ENCODE data around the gene MAP7. TPM values are rescaled to one million over a fixed set of nuclear protein-coding genes. Genes with fewer than 3 reads are reported as not detected.
A peak's percentile ranks its signal among the peaks of the same experiment; 100 is the strongest.

MAP7 gene
- total RNA-seq, 2 experiments from 2014 or later = 1.1 to 1.3 TPM

DNA sequence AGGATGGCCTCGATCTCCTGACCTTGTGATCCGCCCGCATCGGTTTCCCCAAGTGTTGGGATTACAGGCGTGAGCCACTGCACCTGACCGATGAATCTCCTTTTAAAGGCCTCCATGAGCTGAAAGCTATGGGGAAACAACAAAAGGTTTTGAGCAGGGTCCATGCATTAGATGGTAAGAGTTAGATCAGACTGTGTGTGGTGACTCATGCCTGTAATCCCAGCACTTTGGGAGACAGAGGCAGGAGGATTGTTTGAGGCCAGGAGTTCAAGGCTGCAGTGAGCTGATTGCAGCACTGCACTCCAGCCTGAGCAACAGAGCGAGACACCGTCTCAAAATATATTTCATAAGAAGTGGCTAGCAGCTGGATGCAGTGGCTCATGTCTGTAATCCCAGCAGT, 219.6 kb downstream of the MAP7 start:
- no peaks in the 10 kb centered on the region for H3K9me3 Mint-ChIP-seq
- CTCF ChIA-PET = interaction anchor here (0.7 kb wide), 2 partner anchors 283 to 467 kb away, joined by 3 to 4 read pairs; no protein-coding TSS in a partner anchor
- H3K4me1 Mint-ChIP-seq (ENCODE audit: low read depth) = no peaks in the 10 kb centered on the region
- H3K36me3 Mint-ChIP-seq (ENCODE audit: low read depth) = no peaks in the 10 kb centered on the region
- no peak for DNase-seq
- intact Hi-C loops (cut with micrococcal nuclease) = no loop called here
- H3K27me3 Mint-ChIP-seq (ENCODE audit: low read depth) = no peaks in the 10 kb centered on the region
- H3K4me3 Mint-ChIP-seq = no peak overlapping the region
- H3K27ac Mint-ChIP-seq = no peak overlapping the region

DNA sequence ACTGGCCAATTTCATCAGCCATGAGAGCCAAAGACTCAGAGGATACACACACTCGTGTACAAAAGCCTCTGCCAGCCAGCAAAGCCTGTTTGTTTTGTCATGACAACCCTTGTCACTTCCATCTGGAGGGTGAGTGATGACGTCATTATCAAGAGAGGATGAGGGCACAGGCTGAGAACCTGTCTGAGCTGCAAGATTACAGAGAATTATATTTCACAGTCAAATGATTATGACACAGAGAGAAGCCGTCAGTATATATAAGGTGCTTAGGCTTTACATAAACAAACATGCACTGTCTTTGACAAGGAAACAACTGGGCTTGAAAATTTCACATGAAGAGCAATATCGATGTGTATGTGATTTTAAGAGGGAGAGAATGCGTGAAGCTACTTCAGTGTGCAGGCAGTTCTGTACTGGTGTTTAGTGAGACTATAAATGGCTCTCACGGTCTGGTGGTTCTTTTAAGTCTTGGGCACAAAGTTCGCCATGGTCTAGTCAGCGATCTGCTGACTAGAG, 224.1 kb downstream of the MAP7 start:
- intact Hi-C loops (cut with micrococcal nuclease) = no loop called here
- Mint-ChIP-seq H3K4me1 (ENCODE audit: low read depth) (no peaks in the 10 kb centered on the region), H3K27me3 (ENCODE audit: low read depth) (no peaks in the 10 kb centered on the region), H3K4me3 (no peak overlapping the region), H3K36me3 (ENCODE audit: low read depth) (no peaks in the 10 kb centered on the region), H3K27ac (no peak overlapping the region), H3K9me3 (no peaks in the 10 kb centered on the region)
- no peak for DNase-seq
- CTCF ChIA-PET = interaction anchor here (0.6 kb wide), 1 partner anchor 1741 kb away, joined by 3 read pairs; no protein-coding TSS in a partner anchor

DNA sequence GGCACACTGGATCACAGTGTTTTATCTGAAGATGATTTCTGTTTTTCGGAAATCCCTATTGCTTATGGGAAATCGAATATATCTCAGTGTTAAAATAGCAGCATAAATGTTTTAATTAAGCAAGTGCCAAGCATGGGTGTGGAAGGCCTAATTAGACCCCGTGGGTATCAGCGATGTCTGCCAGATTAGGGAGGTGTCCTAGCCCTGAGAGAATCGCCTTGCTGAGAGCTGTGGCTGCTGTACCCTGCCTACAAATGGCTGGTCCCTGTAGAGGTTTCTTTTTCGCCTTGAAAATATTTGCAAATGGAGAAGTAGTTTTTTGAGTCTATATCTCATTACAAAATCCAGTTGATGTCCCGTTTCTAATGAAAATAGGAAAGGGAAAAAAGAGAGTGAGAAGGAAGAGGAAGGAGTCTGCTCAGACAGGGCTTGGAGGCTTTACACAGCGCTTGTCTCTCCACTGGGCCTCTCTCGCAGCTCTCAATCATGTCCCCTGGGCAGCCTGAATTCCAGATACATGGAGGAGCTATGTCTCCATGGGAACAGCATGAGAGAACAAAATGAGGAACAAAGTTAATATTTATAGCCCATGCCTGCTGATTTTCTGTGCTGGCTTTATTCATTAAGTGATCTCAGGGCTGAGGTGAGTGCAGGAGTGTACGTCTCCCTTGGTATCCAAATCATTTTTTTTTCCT, 225.4 kb downstream of the MAP7 start:
- no peak overlapping the region for H3K27ac Mint-ChIP-seq
- CTCF ChIA-PET = interaction anchor here (0.6 kb wide), 1 partner anchor 863 kb away, joined by 3 read pairs; no protein-coding TSS in a partner anchor
- DNase-seq = no peak
- H3K27me3 Mint-ChIP-seq (ENCODE audit: low read depth) = no peaks in the 10 kb centered on the region
- H3K36me3 Mint-ChIP-seq (ENCODE audit: low read depth) = no peaks in the 10 kb centered on the region
- H3K4me3 Mint-ChIP-seq = no peak overlapping the region
- intact Hi-C loops (cut with micrococcal nuclease) = no loop called here
- no peaks in the 10 kb centered on the region for H3K9me3 Mint-ChIP-seq
- no peaks in the 10 kb centered on the region for H3K4me1 Mint-ChIP-seq (ENCODE audit: low read depth)

- Mint-ChIP-seq H3K4me3 (no peak overlapping the region), H3K36me3 (ENCODE audit: low read depth) (no peaks in the 10 kb centered on the region), H3K9me3 (no peaks in the 10 kb centered on the region), H3K27ac (no peak overlapping the region), H3K27me3 (ENCODE audit: low read depth) (no peaks in the 10 kb centered on the region), H3K4me1 (ENCODE audit: low read depth) (no peaks in the 10 kb centered on the region)
- intact Hi-C loops (cut with micrococcal nuclease) = no loop called here
- CTCF ChIA-PET = interaction anchor here (0.6 to 0.7 kb wide), 2 partner anchors 113 to 168 kb away, joined by 4 to 6 read pairs; no protein-coding TSS in a partner anchor
- no peak for DNase-seq
Measured at GRCh38 chr6:136323431-136324112, 226.7 kb downstream of the MAP7 start.

GRCh38 chr6:136319732-136320131, 230.5 kb downstream of the MAP7 start:
- H3K4me1 Mint-ChIP-seq (ENCODE audit: low read depth) = no peaks in the 10 kb centered on the region
- no peak overlapping the region for H3K4me3 Mint-ChIP-seq
- CTCF ChIA-PET = no interaction called here
- intact Hi-C loops (cut with micrococcal nuclease) = loop anchor here (10.0 kb wide), 1 partner anchor 285 kb away; no protein-coding TSS in a partner anchor
- no peak for DNase-seq
- H3K9me3 Mint-ChIP-seq = no peaks in the 10 kb centered on the region
- H3K27me3 Mint-ChIP-seq (ENCODE audit: low read depth) = no peaks in the 10 kb centered on the region
- no peak overlapping the region for H3K27ac Mint-ChIP-seq
- no peaks in the 10 kb centered on the region for H3K36me3 Mint-ChIP-seq (ENCODE audit: low read depth)

DNA sequence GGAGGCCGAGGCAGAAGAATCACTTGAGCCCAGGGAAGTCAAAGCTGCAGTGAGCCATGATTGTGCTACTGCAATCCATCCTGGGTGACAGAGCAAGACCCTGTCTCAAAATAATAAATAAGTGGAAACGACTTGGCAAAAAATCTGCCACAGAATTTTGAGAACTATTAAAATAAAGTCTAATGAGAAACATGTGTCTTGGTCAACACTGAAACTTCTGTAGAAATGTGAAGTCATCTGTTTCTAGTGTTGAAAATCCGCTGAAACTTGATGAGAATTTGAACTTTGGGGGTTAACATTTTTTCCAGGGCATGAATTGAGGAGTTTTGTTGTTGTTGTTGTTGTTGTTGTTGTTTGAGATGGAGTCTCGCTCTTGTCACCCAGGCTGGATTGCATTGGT, 231.5 kb downstream of the MAP7 start:
- no peaks in the 10 kb centered on the region for H3K36me3 Mint-ChIP-seq (ENCODE audit: low read depth)
- no peaks in the 10 kb centered on the region for H3K27me3 Mint-ChIP-seq (ENCODE audit: low read depth)
- intact Hi-C loops (cut with micrococcal nuclease) = loop anchor here (10.0 kb wide), 1 partner anchor 284 kb away; no protein-coding TSS in a partner anchor
- CTCF ChIA-PET = interaction anchor here (0.6 to 0.8 kb wide), 4 partner anchors 31 to 816 kb away, joined by 3 to 4 read pairs (median 3); no protein-coding TSS in a partner anchor
- H3K9me3 Mint-ChIP-seq = no peaks in the 10 kb centered on the region
- H3K4me3 Mint-ChIP-seq = no peak overlapping the region
- H3K4me1 Mint-ChIP-seq (ENCODE audit: low read depth) = no peaks in the 10 kb centered on the region
- no peak overlapping the region for H3K27ac Mint-ChIP-seq
- no peak for DNase-seq

DNA sequence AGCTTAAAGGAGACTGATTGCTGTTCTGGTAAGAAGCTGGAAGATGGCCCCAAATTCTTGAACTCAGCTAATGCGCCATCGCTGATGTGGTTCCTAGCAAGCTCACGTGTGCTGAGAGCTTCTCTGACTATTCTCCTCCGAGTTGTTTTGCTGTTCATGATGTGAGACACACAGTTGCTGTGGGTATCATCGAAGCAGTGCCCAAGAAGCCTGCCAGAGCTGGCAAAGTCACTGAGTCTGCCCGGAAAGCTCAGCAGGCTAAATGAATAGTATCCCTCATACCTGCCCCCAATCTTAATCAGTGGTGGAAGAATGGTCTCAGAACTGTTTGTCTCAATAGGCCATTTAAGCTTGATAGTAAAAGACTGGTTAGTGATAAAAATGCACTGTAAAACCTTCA, 232.3 kb downstream of the MAP7 start:
- CTCF ChIA-PET = interaction anchor here (0.5 to 1.8 kb wide), 11 partner anchors 17 to 822 kb away, joined by 3 to 11 read pairs (median 3); partner anchors contain the start of gene MAP7

DNA sequence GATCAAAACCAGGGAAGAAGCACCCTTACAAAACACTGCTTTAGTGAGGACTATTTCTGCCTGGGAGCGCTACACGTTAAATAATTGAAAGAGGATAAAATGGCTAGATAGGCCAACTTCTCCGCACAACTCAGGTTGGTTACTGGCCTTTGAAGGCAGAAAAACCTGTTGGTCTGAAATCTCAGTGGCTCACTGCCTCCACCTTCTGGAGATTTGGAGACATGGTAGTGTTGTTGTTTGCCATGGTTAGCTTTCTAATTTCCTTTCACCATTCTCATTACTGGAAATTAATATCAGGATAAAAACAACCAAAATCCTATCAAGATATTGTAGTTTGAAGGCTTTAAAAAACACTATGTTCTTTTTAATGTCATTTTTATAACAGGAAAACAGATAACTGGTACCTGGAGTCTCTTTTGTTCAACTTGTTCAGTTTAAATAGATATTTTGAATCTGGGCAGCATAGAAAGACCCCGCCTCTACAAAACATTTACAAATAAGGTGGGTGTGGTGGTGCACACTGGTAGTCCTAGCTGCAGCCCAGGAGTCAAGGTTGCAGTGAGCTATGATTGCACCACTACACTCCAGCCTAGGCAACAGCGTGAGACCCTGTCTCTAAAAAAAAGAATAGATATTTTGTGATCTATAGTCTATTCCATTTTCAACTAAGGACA, 233.1 kb downstream of the MAP7 start:
- Mint-ChIP-seq H3K27me3 (ENCODE audit: low read depth) (no peaks in the 10 kb centered on the region), H3K36me3 (ENCODE audit: low read depth) (no peaks in the 10 kb centered on the region), H3K27ac (no peak overlapping the region), H3K4me3 (no peak overlapping the region), H3K9me3 (no peaks in the 10 kb centered on the region), H3K4me1 (ENCODE audit: low read depth) (no peaks in the 10 kb centered on the region)
- CTCF ChIA-PET = interaction anchor here (0.5 to 1.8 kb wide), 13 partner anchors 14 to 1271 kb away, joined by 3 to 11 read pairs (median 4); partner anchors contain the start of genes MAP7 and MTFR2
- intact Hi-C loops (cut with micrococcal nuclease) = loop anchor here (1.0 to 10.0 kb wide), 8 partner anchors 28 to 866 kb away; partner anchors contain the start of genes BCLAF1 and MTFR2
- peak; percentile 77 for DNase-seq

More for the DNA sequence above, 232.3 kb downstream of the MAP7 start:
- H3K4me1 Mint-ChIP-seq (ENCODE audit: low read depth) = no peaks in the 10 kb centered on the region
- H3K27me3 Mint-ChIP-seq (ENCODE audit: low read depth) = no peaks in the 10 kb centered on the region
- no peak overlapping the region for H3K4me3 Mint-ChIP-seq
- intact Hi-C loops (cut with micrococcal nuclease) = loop anchor here (1.0 to 10.0 kb wide), 8 partner anchors 29 to 867 kb away; partner anchors contain the start of genes BCLAF1 and MTFR2
- no peak for DNase-seq
- no peak overlapping the region for H3K27ac Mint-ChIP-seq
- no peaks in the 10 kb centered on the region for H3K36me3 Mint-ChIP-seq (ENCODE audit: low read depth)
- no peaks in the 10 kb centered on the region for H3K9me3 Mint-ChIP-seq

- DNase-seq = no peak
- Mint-ChIP-seq H3K4me3 (no peak overlapping the region), H3K27ac (no peak overlapping the region), H3K36me3 (ENCODE audit: low read depth) (no peaks in the 10 kb centered on the region), H3K9me3 (no peaks in the 10 kb centered on the region), H3K4me1 (ENCODE audit: low read depth) (no peaks in the 10 kb centered on the region), H3K27me3 (ENCODE audit: low read depth) (no peaks in the 10 kb centered on the region)
- CTCF ChIA-PET = interaction anchor here (0.6 to 1.0 kb wide), 3 partner anchors 18 to 257 kb away, joined by 3 to 4 read pairs (median 3); no protein-coding TSS in a partner anchor
- intact Hi-C loops (cut with micrococcal nuclease) = loop anchor here (10.0 kb wide), 1 partner anchor 281 kb away; no protein-coding TSS in a partner anchor
Measured at GRCh38 chr6:136315594-136315993, 234.6 kb downstream of the MAP7 start.

- Mint-ChIP-seq H3K4me1 (ENCODE audit: low read depth) (no peaks in the 10 kb centered on the region), H3K36me3 (ENCODE audit: low read depth) (no peaks in the 10 kb centered on the region), H3K9me3 (no peaks in the 10 kb centered on the region), H3K4me3 (no peak overlapping the region), H3K27me3 (ENCODE audit: low read depth) (no peaks in the 10 kb centered on the region), H3K27ac (no peak overlapping the region)
- no peak for DNase-seq
- intact Hi-C loops (cut with micrococcal nuclease) = loop anchor here (10.0 kb wide), 1 partner anchor 278 kb away; no protein-coding TSS in a partner anchor
- CTCF ChIA-PET = interaction anchor here (1.0 kb wide), 1 partner anchor 87 kb away, joined by 3 read pairs; no protein-coding TSS in a partner anchor
Measured at GRCh38 chr6:136312975-136313374, 237.2 kb downstream of the MAP7 start.

DNA sequence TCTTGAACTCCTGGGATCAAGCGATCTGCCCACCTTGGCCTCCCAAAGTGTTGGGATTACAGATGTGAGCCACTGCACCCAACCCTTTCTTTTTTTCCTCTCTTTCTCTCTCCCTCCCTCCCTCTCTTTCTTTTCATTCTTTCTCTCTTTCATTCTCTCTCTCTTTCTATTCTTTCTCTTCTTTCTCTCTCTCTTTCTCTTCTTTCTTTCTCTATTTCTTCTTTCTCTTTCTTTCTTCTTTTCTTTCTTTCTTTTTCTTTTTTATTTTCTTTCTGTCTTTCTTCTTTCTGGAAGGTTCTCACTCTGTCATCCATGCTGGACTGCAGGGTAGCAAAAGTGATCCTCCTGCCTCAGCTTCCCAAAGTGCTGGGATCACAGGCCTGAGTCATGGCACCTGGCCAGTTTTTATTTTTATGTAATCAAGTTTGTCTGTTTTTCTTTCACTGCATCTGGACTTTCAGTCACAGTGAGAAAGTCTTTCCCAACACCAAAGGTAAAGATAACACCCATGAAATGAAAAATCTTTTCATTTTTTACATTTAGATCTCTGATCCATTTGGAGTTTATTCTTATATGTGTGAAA, 240.4 kb downstream of the MAP7 start:
- Mint-ChIP-seq H3K27me3 (ENCODE audit: low read depth) (no peaks in the 10 kb centered on the region), H3K36me3 (ENCODE audit: low read depth) (no peaks in the 10 kb centered on the region), H3K9me3 (no peaks in the 10 kb centered on the region), H3K27ac (no peak overlapping the region), H3K4me1 (ENCODE audit: low read depth) (no peaks in the 10 kb centered on the region), H3K4me3 (no peak overlapping the region)
- CTCF ChIA-PET = interaction anchor here (0.7 kb wide), 2 partner anchors 242 to 635 kb away, joined by 5 to 6 read pairs; no protein-coding TSS in a partner anchor
- intact Hi-C loops (cut with micrococcal nuclease) = loop anchor here (10.0 kb wide), 1 partner anchor 275 kb away; no protein-coding TSS in a partner anchor
- no peak for DNase-seq
